Trophoblast cell (in vitro differentiated cells and primary cell): ENCODE data around the gene APOL2.
A peak's percentile ranks its signal among the peaks of the same experiment; 100 is the strongest.

Experiments
- DNase-seq, 2 donors: peaks; one replicate each; pipeline ENCODE4 v3.0.0-alpha.2; 2016
- H2AFZ ChIP-seq: 2 replicates; pipeline ENCODE4 v1.6.1; 2013; ENCODE audit warnings: low read length, moderate library complexity, mild to moderate bottlenecking; ENCODE audit not compliant: insufficient read depth, poor library complexity
- H2AK5ac ChIP-seq: 2 replicates; pipeline ENCODE4 v1.6.1; 2013; ENCODE audit warnings: mild to moderate bottlenecking, low read length
- H2BK120ac ChIP-seq: 2 replicates; pipeline ENCODE4 v1.6.1; 2013; ENCODE audit warnings: low read length, mild to moderate bottlenecking, moderate library complexity; ENCODE audit not compliant: insufficient read depth, poor library complexity
- H2BK12ac ChIP-seq: 2 replicates; pipeline ENCODE4 v1.6.1; 2013; ENCODE audit warnings: mild to moderate bottlenecking, low read length, moderate library complexity
- H2BK5ac ChIP-seq: 2 replicates; pipeline ENCODE4 v1.6.1; 2013; ENCODE audit warnings: low read length, low read depth, moderate library complexity, mild to moderate bottlenecking; ENCODE audit not compliant: poor library complexity
- H3K14ac ChIP-seq: 2 replicates; pipeline ENCODE4 v1.6.1; 2013; ENCODE audit warnings: mild to moderate bottlenecking, low read length
- H3K18ac ChIP-seq: 2 replicates; pipeline ENCODE4 v1.6.1; 2013; ENCODE audit warnings: mild to moderate bottlenecking, low read length
- H3K23ac ChIP-seq: 2 replicates; pipeline ENCODE4 v1.6.1; 2013; ENCODE audit warnings: low read length
- H3K27ac ChIP-seq: 2 replicates; pipeline ENCODE4 v1.5.1; 2013; ENCODE audit warnings: low read depth, mild to moderate bottlenecking, inconsistent platforms, low read length, moderate library complexity
- H3K27me3 ChIP-seq: 2 replicates; pipeline ENCODE4 v1.6.1; 2013; ENCODE audit warnings: inconsistent platforms, mild to moderate bottlenecking, low read length, moderate library complexity; ENCODE audit not compliant: insufficient read depth
- H3K36me3 ChIP-seq, 2 experiments: 1 replicate in 1 of 2; 2 replicates in 1 of 2; pipeline ENCODE4 v1.6.1; 2013; ENCODE audit warnings: low read length in 2 of 2, mild to moderate bottlenecking in 2 of 2, moderate library complexity in 1 of 2; ENCODE audit not compliant: insufficient read depth in 2 of 2, control insufficient read depth in 1 of 2
- H3K4ac ChIP-seq: 2 replicates; pipeline ENCODE4 v1.6.1; 2013; ENCODE audit warnings: low read depth, mild to moderate bottlenecking, low read length, moderate library complexity
- H3K4me1 ChIP-seq, 2 experiments: 1 replicate in 1 of 2; 2 replicates in 1 of 2; pipeline ENCODE4 v1.6.1; 2013; ENCODE audit warnings: low read length in 2 of 2, mild to moderate bottlenecking in 2 of 2, moderate library complexity in 1 of 2; ENCODE audit not compliant: insufficient read depth in 2 of 2, control insufficient read depth in 1 of 2
- H3K4me2 ChIP-seq: 2 replicates; pipeline ENCODE4 v1.6.1; 2013; ENCODE audit warnings: inconsistent platforms, mild to moderate bottlenecking, low read length, moderate library complexity
- H3K4me3 ChIP-seq: 2 replicates; pipeline ENCODE4 v1.5.1; 2013; ENCODE audit warnings: mild to moderate bottlenecking, low read depth, low read length, inconsistent platforms
- H3K79me1 ChIP-seq: one replicate; pipeline ENCODE4 v1.6.1; 2013; ENCODE audit warnings: low read length
- H3K79me2 ChIP-seq: 2 replicates; pipeline ENCODE4 v1.6.1; 2013; ENCODE audit warnings: low read length, mild to moderate bottlenecking; ENCODE audit not compliant: control insufficient read depth, insufficient read depth, poor library complexity
- H3K9ac ChIP-seq: 2 replicates; pipeline ENCODE4 v1.6.1; 2013; ENCODE audit warnings: mild to moderate bottlenecking, low read length
- H3K9me3 ChIP-seq: 2 replicates; pipeline ENCODE4 v1.6.1; 2013; ENCODE audit warnings: low read depth, mild to moderate bottlenecking, control low read depth, inconsistent platforms, low read length; ENCODE audit not compliant: insufficient read depth
- H4K12ac ChIP-seq: 2 replicates; pipeline ENCODE4 v1.6.1; 2013; ENCODE audit warnings: low read depth, mild to moderate bottlenecking, low read length, moderate library complexity
- H4K8ac ChIP-seq: 2 replicates; pipeline ENCODE4 v1.6.1; 2013; ENCODE audit warnings: low read depth, mild to moderate bottlenecking, low read length, moderate library complexity
- H4K91ac ChIP-seq: one replicate; pipeline ENCODE4 v1.6.1; 2013; ENCODE audit warnings: low read depth, mild to moderate bottlenecking, low read length, moderate library complexity
- WGBS: extraction: QIAGEN DNeasy Blood & Tissue Kit; methylation state at CpG from one replicate; pipeline ENCODE4 v1.1.7; 2013; ENCODE audit warnings: missing lambda C conversion rate; ENCODE audit not compliant: insufficient read length, insufficient coverage; ENCODE audit errors: extremely low coverage; 5-methylcytosine and 5-hydroxymethylcytosine counted together

APOL2 gene

GRCh38 chr22:36244522-36245391 is 5.4 kb upstream of the APOL2 start:
- no peak overlapping the region for H3K27ac ChIP-seq
- no peaks in the 10 kb centered on the region for H3K79me2 ChIP-seq
- H4K12ac ChIP-seq, result no peak overlapping the region
- H2AK5ac ChIP-seq, result no peak overlapping the region
- no peak overlapping the region for H3K9ac ChIP-seq
- H3K23ac ChIP-seq, result no peak overlapping the region
- no peaks in the 10 kb centered on the region for H3K36me3 ChIP-seq
- H2AFZ ChIP-seq, result no peak overlapping the region
- no peak overlapping the region for H2BK5ac ChIP-seq
- no peak overlapping the region for H3K4ac ChIP-seq
- peaks cover under 1% of the 10 kb centered on the region for H3K79me1 ChIP-seq
- H3K4me1 ChIP-seq, result peaks cover 5 to 7% of the 10 kb centered on the region in 2 experiments
- H3K14ac ChIP-seq, result no peak overlapping the region
- DNase-seq, result no peak
- no peak overlapping the region for H4K91ac ChIP-seq
- no CpG with 5 or more reads among the region's 5 CpGs for WGBS
- no peak overlapping the region for H2BK12ac ChIP-seq
- no peak overlapping the region for H4K8ac ChIP-seq
- H3K4me2 ChIP-seq, result no peak overlapping the region
- H3K9me3 ChIP-seq, result peaks cover 5% of the 10 kb centered on the region
- H2BK120ac ChIP-seq, result no peak overlapping the region
- H3K18ac ChIP-seq, result no peak overlapping the region
- H3K4me3 ChIP-seq, result peak overlapping the region; percentile 30
- no peaks in the 10 kb centered on the region for H3K27me3 ChIP-seq

DNA sequence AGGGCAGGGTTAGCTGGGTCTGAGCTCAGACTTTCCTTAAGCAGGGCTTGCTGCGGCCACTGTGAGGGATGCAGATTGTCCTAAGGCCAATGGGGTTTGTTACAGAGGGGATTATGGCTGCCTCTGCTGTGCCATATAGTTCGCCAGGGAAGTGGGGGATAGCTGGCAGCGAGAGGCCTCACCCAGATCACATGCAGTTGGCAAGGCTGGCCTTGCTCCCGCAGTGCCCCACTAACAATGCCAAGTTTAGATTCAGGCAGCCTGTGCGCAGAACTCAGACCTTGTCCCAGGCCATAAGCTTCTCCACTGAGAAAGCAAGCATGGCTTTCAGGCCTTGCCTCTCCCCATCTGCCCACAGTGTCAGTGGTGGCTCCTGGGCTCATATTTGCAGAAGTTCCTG is 4.7 kb upstream of the APOL2 start:
- DNase-seq, result no peak
- no peak overlapping the region for H4K91ac ChIP-seq
- no peak overlapping the region for H2BK5ac ChIP-seq
- no peak overlapping the region for H2AFZ ChIP-seq
- H3K23ac ChIP-seq, result no peak overlapping the region
- H2BK120ac ChIP-seq, result no peak overlapping the region
- H2BK12ac ChIP-seq, result no peak overlapping the region
- peaks cover under 1% of the 10 kb centered on the region for H3K79me2 ChIP-seq
- H3K9me3 ChIP-seq, result peaks cover 5% of the 10 kb centered on the region
- no CpG with 5 or more reads among the region's 5 CpGs for WGBS
- no peak overlapping the region for H3K4ac ChIP-seq
- no peak overlapping the region for H4K12ac ChIP-seq
- H3K9ac ChIP-seq, result no peak overlapping the region
- no peak overlapping the region for H4K8ac ChIP-seq
- H3K4me3 ChIP-seq, result no peak overlapping the region
- peaks cover 9% of the 10 kb centered on the region in 2 experiments for H3K4me1 ChIP-seq
- no peak overlapping the region for H3K4me2 ChIP-seq
- no peak overlapping the region for H3K18ac ChIP-seq
- no peaks in the 10 kb centered on the region for H3K27me3 ChIP-seq
- H3K14ac ChIP-seq, result no peak overlapping the region
- no peak overlapping the region for H3K27ac ChIP-seq
- peaks cover 4% of the 10 kb centered on the region for H3K79me1 ChIP-seq
- H3K36me3 ChIP-seq, result no peaks in the 10 kb centered on the region
- no peak overlapping the region for H2AK5ac ChIP-seq

DNA sequence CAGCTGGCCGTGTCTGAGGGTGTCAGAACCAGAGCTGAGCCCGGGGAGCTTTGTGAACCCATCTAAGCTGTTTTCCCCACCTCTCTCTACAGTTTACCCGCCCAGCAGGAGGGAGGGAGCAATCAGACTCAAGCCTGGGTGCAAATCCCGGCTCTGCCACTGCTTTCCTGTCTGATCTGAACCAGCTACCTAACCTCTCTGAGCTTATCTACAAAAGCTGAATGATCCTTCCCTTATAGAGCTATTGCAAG is 252 bp downstream of the APOL2 start:
- Histone ChIP-seq H2AFZ (peak overlapping the region; percentile 56), H3K9me3 (no peaks in the 10 kb centered on the region), H3K27ac (no peak overlapping the region), H4K91ac (peak overlapping the region; percentile 75), H3K79me1 (peaks cover 7% of the 10 kb centered on the region), H4K8ac (peak overlapping the region; percentile 67), H3K14ac (peak overlapping the region; percentile 63), H2BK12ac (no peak overlapping the region), H2BK120ac (peak overlapping the region; percentile 49), H3K36me3 (no peaks in the 10 kb centered on the region), H3K23ac (no peak overlapping the region), H3K9ac (no peak overlapping the region), H3K4me2 (peak overlapping the region; percentile 56), H3K79me2 (peaks cover 4% of the 10 kb centered on the region), H3K27me3 (no peaks in the 10 kb centered on the region), H2AK5ac (no peak overlapping the region), H3K4me3 (no peak overlapping the region), H3K4me1 (peaks cover 5 to 13% of the 10 kb centered on the region in 2 experiments), H4K12ac (peak overlapping the region; percentile 40), H3K18ac (peak overlapping the region; percentile 30), H2BK5ac (peak overlapping the region; percentile 35), H3K4ac (peak overlapping the region; percentile 49)
- no peak for DNase-seq
- WGBS, result no CpG with 5 or more reads among the region's 4 CpGs

DNA sequence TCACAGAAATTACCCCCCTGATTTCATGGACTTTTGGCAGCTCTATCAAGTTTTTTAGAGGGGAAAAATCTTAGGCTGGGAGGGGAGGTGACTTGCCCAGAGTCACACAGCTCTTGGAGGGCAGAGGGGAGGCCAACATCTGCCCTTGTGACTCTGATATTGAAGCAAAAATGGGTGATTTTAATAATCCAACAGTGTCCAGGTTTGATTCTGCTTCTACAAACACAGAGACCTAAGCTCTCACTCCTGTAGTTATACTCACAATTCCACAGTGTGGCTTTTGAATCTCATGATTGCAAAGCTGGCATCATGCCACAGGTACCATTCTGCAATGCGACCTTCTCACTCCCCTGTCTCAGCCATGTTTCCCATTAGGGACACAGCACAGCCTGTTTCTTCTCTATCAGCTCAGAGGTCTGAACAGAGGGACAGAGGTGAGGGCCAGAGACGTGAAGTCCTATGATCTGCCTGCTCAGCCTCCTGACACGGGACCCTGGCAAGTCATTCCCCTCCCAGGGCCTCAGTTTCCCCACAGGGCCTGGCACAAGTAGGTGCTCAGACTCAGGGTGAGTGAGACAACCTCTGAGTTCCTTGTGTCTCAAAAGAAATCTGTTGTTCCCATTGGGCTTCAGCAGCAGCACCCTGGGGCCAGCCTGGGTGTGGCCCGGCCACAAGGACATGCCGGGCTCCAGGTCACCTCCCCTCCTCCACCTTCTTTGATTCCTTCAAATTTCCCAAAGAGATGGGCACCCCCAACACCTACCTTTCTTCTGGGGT is 766 bp downstream of the APOL2 start:
- Histone ChIP-seq H3K18ac (peak overlapping the region; percentile 30), H2BK120ac (no peak overlapping the region), H4K12ac (peak overlapping the region; percentile 40), H2BK12ac (no peak overlapping the region), H2AK5ac (peak overlapping the region; percentile 57), H2BK5ac (peak overlapping the region; percentile 35), H3K14ac (peak overlapping the region; percentile 63), H3K36me3 (no peaks in the 10 kb centered on the region), H3K23ac (no peak overlapping the region), H3K4me1 (peaks cover 5 to 13% of the 10 kb centered on the region in 2 experiments), H4K8ac (peak overlapping the region; percentile 67), H3K79me2 (peaks cover 4% of the 10 kb centered on the region), H3K4ac (peak overlapping the region; percentile 49), H2AFZ (peak overlapping the region; percentile 56), H3K9ac (no peak overlapping the region), H3K9me3 (no peaks in the 10 kb centered on the region), H4K91ac (peak overlapping the region; percentile 75), H3K79me1 (peaks cover 7% of the 10 kb centered on the region), H3K27ac (no peak overlapping the region), H3K27me3 (no peaks in the 10 kb centered on the region), H3K4me2 (peak overlapping the region; percentile 56), H3K4me3 (no peak overlapping the region)
- WGBS, result no CpG with 5 or more reads among the region's 5 CpGs
- no peak for DNase-seq
